Ectodermal cell (in vitro differentiated cells): Measurements from ENCODE around the gene PLAC9. TPM values are rescaled to one million over a fixed set of nuclear protein-coding genes. Genes with fewer than 3 reads are reported as not detected.
"Not testable (repeated sequence)": the region's sequence is repeated elsewhere in the genome, so short reads cannot be mapped to it uniquely, and the experiment has no call there.

Experiments used
- H3K27ac ChIP-seq: 2 replicates; pipeline ENCODE4 v1.7.0; 2013; ENCODE audit warnings: mild to moderate bottlenecking, low read depth, low read length; ENCODE audit not compliant: insufficient read depth, poor library complexity, severe bottlenecking
- H3K27me3 ChIP-seq: 2 replicates; pipeline ENCODE4 v1.7.0; 2013; ENCODE audit warnings: mild to moderate bottlenecking, low read length; ENCODE audit not compliant: insufficient read depth, control insufficient read depth, poor library complexity, severe bottlenecking
- H3K36me3 ChIP-seq: one replicate; pipeline ENCODE4 v1.7.0; 2013; ENCODE audit warnings: low read length; ENCODE audit not compliant: control insufficient read depth, insufficient read depth
- H3K4me1 ChIP-seq: one replicate; pipeline ENCODE4 v1.7.0; 2013; ENCODE audit warnings: low read length; ENCODE audit not compliant: control insufficient read depth, insufficient read depth
- H3K4me3 ChIP-seq: 2 replicates; pipeline ENCODE4 v1.7.0; 2013; ENCODE audit warnings: low read depth, low read length, control low read depth; ENCODE audit not compliant: insufficient read depth
- H3K9me3 ChIP-seq: 2 replicates; pipeline ENCODE4 v1.7.0; 2013; ENCODE audit warnings: mild to moderate bottlenecking, low read length, moderate library complexity; ENCODE audit not compliant: control insufficient read depth
- WGBS, 2 experiments: methylation state at CpG; one replicate each; pipeline ENCODE4 v1.1.7; 2013; ENCODE audit warnings: missing lambda C conversion rate in 2 of 2; 5-methylcytosine and 5-hydroxymethylcytosine counted together
- polyA plus RNA-seq, 4 experiments: library from polyadenylated mRNA; stranded (reverse); fragments of 50-300 nt; gene quantifications; one replicate each; pipeline ENCODE4 v1.2.3, GENCODE V29; 2013

The PLAC9 gene, protein sequence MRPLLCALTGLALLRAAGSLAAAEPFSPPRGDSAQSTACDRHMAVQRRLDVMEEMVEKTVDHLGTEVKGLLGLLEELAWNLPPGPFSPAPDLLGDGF
- polyA plus RNA-seq (2013, experiment 1 of 4) = 1.9 TPM
- 2.9 TPM for polyA plus RNA-seq (2013, experiment 2 of 4)
- 1.9 TPM for polyA plus RNA-seq (2013, experiment 3 of 4)
- 2.2 TPM for polyA plus RNA-seq (2013, experiment 4 of 4)

DNA sequence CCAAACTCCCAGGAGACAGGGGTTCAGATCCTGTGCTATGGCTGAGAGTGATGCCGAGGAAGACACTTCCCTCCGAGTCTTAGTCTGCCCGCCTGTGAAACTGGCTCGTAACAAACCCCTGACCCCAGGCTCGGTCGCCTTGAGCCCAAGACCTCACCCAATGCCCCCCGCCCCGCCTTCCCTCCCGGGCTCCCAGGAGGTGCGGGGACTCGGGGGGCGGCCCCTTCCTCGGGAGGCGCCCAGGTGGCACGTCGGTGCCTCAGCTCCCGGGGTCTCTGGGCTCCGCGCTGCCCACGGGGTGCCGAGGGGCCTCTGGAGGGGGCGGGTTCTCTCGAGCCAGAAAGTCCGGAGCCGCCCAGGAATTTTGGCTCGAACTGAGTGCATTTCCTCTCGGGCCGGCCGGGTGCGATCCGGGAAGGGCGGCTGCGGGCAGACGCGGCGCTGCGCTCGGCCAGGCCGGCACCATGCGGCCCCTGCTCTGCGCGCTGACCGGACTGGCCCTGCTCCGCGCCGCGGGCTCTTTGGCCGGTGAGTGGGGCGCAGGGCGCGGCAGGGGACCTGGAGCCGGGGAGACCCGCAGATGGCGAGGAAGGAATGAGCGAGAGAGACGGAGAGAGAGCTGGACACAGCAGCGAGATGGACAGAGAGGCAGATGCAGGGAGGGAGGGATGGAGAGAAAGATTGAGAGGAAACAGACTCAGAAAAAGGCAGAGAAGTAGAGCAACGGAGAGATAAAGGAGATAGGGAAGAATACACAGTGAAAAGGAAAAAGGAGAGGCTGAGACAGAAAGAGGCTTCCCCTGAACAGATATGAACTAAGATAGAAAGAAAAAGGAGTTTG, at the start of gene PLAC9:
Gene PLAC9, plus strand, starts transcription at position 432 of the 841 bp plus-strand sequence. Its CDS starts 33 bp downstream, at position 465.
- WGBS, 2 experiments = 2% methylated on average over 58 of the region's 58 CpGs
- H3K27me3 ChIP-seq = peaks cover 27% of the 10 kb centered on the region
- H3K4me3 ChIP-seq = peak within 1 kb of the TSS; percentile 44
- no peaks in the 10 kb centered on the region for H3K4me1 ChIP-seq
- H3K27ac ChIP-seq = no peak within 1 kb of the TSS
- no peaks in the 10 kb centered on the region for H3K36me3 ChIP-seq
- no peaks in the 10 kb centered on the region for H3K9me3 ChIP-seq

DNA sequence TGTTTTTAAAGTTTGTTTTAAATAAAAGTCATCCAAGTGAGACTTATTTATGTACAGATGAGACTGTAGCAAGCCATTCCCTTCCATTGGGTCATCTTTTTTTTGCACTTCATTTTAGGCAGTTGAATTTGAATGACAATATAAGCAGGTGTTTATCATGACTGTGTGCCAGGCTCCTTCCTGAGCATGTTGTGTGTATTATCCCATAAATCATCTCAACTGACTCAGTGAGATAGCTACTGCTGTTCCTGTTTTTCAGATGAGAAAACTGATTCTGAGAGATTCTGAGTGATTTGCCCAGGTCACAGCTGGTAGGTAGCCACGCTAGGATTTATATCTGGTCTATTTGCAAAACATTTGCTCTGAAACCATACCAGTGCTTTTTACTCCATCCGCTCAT, 42.4 kb upstream of the PLAC9 start:
- Histone ChIP-seq H3K4me3 (no peak overlapping the region), H3K36me3 (no peaks in the 10 kb centered on the region), H3K9me3 (no peaks in the 10 kb centered on the region), H3K4me1 (no peaks in the 10 kb centered on the region), H3K27ac (no peak overlapping the region), H3K27me3 (no peaks in the 10 kb centered on the region)
- 92 to 97% methylated on average over 2 of the region's 2 CpGs for WGBS, 2 experiments

DNA sequence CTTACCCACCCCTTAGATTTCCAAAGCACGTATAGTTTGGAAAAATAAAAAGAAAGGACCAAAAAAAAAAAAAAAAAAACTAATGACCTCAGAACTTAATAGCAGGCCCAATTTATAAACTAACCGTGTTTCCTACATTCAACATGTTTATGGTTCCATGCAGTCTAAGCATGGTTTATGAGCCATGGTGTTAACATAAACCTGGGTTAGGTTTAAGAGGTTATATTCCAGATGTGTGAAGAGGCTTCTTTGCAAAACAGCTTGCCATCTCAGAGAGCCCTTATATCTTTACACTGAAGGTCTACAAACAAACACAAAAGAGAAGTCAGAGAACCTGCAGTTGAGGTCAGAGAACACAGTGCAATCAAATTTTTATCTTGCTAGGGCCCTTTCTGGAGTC, 38.3 kb upstream of the PLAC9 start:
- no peaks in the 10 kb centered on the region for H3K4me1 ChIP-seq
- H3K36me3 ChIP-seq = no peaks in the 10 kb centered on the region
- 88% methylated on average over 2 of the region's 2 CpGs; no CpG with 5 or more reads in 1 of the 2 experiments for WGBS, 2 experiments
- no peaks in the 10 kb centered on the region for H3K9me3 ChIP-seq
- no peak overlapping the region for H3K27ac ChIP-seq
- H3K27me3 ChIP-seq = no peaks in the 10 kb centered on the region
- no peak overlapping the region for H3K4me3 ChIP-seq

DNA sequence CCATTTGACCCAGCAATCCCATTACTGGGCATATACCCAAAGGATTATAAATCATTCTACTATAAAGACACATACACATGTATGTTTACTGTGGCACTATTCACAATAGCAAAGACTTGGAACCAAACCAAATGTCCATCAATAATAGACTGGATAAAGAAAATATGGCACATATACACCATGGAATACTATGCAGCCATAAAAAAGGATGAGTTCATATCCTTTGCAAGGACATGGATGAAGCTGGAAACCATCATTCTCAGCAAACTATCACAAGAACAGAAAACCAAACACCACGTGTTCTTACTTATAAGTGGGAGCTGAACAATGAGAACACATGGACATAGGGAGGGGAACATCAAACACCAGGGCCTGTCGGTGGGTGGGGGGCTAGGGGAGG, 34.3 kb upstream of the PLAC9 start:
- not testable (repeated sequence) for H3K4me1 ChIP-seq, H3K27ac ChIP-seq, H3K9me3 ChIP-seq, H3K36me3 ChIP-seq, H3K27me3 ChIP-seq, H3K4me3 ChIP-seq
- 74 to 96% methylated on average over 2 of the region's 2 CpGs for WGBS, 2 experiments

- H3K4me1 ChIP-seq, H3K27ac ChIP-seq, H3K36me3 ChIP-seq, H3K4me3 ChIP-seq, H3K27me3 ChIP-seq, H3K9me3 ChIP-seq: not testable (repeated sequence)
- 87 to 89% methylated on average over 8 of the region's 8 CpGs for WGBS, 2 experiments
Measured at GRCh38 chr10:80099295-80099694, 33.2 kb upstream of the PLAC9 start.

GRCh38 chr10:80100116-80100515, 32.4 kb upstream of the PLAC9 start:
- no peaks in the 10 kb centered on the region for H3K9me3 ChIP-seq
- H3K4me1 ChIP-seq = no peaks in the 10 kb centered on the region
- no peak overlapping the region for H3K4me3 ChIP-seq
- WGBS, 2 experiments = 89 to 93% methylated on average over 9 of the region's 9 CpGs
- no peaks in the 10 kb centered on the region for H3K27me3 ChIP-seq
- no peak overlapping the region for H3K27ac ChIP-seq
- H3K36me3 ChIP-seq = no peaks in the 10 kb centered on the region

DNA sequence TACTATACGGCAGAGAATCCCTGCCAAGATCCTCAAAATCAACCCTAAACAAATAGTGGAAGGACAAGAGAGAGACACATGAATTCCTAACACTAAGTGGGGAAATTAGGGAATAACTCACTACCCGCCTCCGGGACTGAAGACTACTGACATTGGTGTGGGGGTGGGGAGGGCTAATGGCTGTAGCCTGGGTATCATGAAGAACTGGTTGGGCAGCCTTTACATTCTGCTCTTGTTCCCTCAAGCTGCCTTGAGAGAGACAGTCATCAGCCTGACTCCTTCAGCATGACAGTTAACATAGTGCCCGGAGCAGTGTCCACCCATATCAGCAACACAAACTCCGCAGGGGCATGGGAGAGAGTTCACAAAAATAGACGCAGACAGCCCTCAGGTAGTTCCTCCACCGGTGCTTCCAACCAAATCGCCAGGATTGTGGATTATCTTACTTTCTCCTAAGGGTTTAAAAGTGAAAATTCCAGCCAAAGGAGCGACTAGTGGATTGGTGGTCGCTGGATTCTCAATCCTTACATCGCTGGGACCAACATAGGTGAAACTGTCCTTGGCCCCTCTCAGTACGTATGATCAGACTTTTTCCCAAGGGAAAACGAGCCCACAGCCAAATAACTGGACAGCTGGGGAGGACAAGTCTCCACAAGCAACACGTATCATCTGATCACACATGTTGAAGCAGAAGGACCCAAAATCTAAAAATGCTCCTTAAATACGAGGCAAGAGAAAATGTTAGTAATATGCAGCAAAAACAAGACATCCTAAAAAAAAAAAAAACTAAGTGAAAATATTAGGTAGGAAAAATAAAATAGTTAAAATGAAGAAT, 31.5 kb upstream of the PLAC9 start:
- H3K4me3 ChIP-seq = no peak overlapping the region
- H3K27ac ChIP-seq = no peak overlapping the region
- no peaks in the 10 kb centered on the region for H3K27me3 ChIP-seq
- H3K36me3 ChIP-seq = no peaks in the 10 kb centered on the region
- H3K9me3 ChIP-seq = no peaks in the 10 kb centered on the region
- WGBS, 2 experiments = 92 to 93% methylated on average over 13 to 14 of the region's 15 CpGs
- H3K4me1 ChIP-seq = no peaks in the 10 kb centered on the region

- H3K27me3 ChIP-seq = no peaks in the 10 kb centered on the region
- no peak overlapping the region for H3K4me3 ChIP-seq
- H3K4me1 ChIP-seq = no peaks in the 10 kb centered on the region
- H3K27ac ChIP-seq = no peak overlapping the region
- 91 to 93% methylated on average over 10 of the region's 10 CpGs for WGBS, 2 experiments
- no peaks in the 10 kb centered on the region for H3K36me3 ChIP-seq
- no peaks in the 10 kb centered on the region for H3K9me3 ChIP-seq
Measured at GRCh38 chr10:80104066-80104926, 28.2 kb upstream of the PLAC9 start.

- 80 to 81% methylated on average over 8 of the region's 8 CpGs for WGBS, 2 experiments
- no peaks in the 10 kb centered on the region for H3K9me3 ChIP-seq
Measured at GRCh38 chr10:80108576-80109239, 23.8 kb upstream of the PLAC9 start.

More at GRCh38 chr10:80108576-80109239, 23.8 kb upstream of the PLAC9 start:
- Histone ChIP-seq H3K4me3 (no peak overlapping the region), H3K27ac (no peak overlapping the region), H3K27me3 (no peaks in the 10 kb centered on the region), H3K4me1 (no peaks in the 10 kb centered on the region), H3K36me3 (no peaks in the 10 kb centered on the region)
